ENCODE measurements around the gene FKBP1A. TPM values are rescaled to one million over a fixed set of nuclear protein-coding genes. Genes with fewer than 3 reads are reported as not detected.

Gene FKBP1A
- total RNA-seq, 1 donor from 2014 or later = 212 TPM

- H3K36me3 ChIP-seq = no peaks in the 10 kb centered on the region
- no peak for TF ChIP-seq CTCF (IDR thresholded peaks at IDR 0.05)
- TF ChIP-seq POLR2AphosphoS5 (IDR thresholded peaks at IDR 0.05; ENCODE audit: insufficient read depth in 1 of 2, low read depth in 1 of 2) = no peak
- no peak for TF ChIP-seq POLR2A (IDR thresholded peaks at IDR 0.05)
- intact Hi-C loops (cut with DNase I) = no loop called here
- H3K9me3 ChIP-seq = peaks cover 4% of the 10 kb centered on the region
- no peak overlapping the region for H3K4me3 ChIP-seq
- H3K27me3 ChIP-seq = no peaks in the 10 kb centered on the region
- no peak overlapping the region for H3K27ac ChIP-seq
- no peaks in the 10 kb centered on the region for H3K4me1 ChIP-seq
- DNase-seq (ENCODE audit: extremely low spot score in 2 of 2) = no peak
Observed at GRCh38 chr20:1418350-1418749, 25.5 kb upstream of the FKBP1A start.

- H3K4me3 ChIP-seq = no peak overlapping the region
- H3K9me3 ChIP-seq = peaks cover 4% of the 10 kb centered on the region
- H3K27me3 ChIP-seq = no peaks in the 10 kb centered on the region
- DNase-seq (ENCODE audit: extremely low spot score in 2 of 2) = no peak
- H3K4me1 ChIP-seq = no peaks in the 10 kb centered on the region
- intact Hi-C loops (cut with DNase I) = no loop called here
- H3K27ac ChIP-seq = no peak overlapping the region
- H3K36me3 ChIP-seq = no peaks in the 10 kb centered on the region
- no peak for TF ChIP-seq CTCF (IDR thresholded peaks at IDR 0.05)
- no peak for TF ChIP-seq POLR2AphosphoS5 (IDR thresholded peaks at IDR 0.05; ENCODE audit: insufficient read depth in 1 of 2, low read depth in 1 of 2)
- TF ChIP-seq POLR2A (IDR thresholded peaks at IDR 0.05) = no peak
Observed at GRCh38 chr20:1417790-1418189, 24.9 kb upstream of the FKBP1A start.

- Histone ChIP-seq H3K27ac (no peak overlapping the region), H3K9me3 (peaks cover 4% of the 10 kb centered on the region), H3K4me1 (no peaks in the 10 kb centered on the region), H3K27me3 (no peaks in the 10 kb centered on the region), H3K36me3 (no peaks in the 10 kb centered on the region), H3K4me3 (no peak overlapping the region)
- no peak for DNase-seq (ENCODE audit: extremely low spot score in 2 of 2)
- no peak for TF ChIP-seq POLR2A (IDR thresholded peaks at IDR 0.05)
- TF ChIP-seq CTCF (IDR thresholded peaks at IDR 0.05) = no peak
- no peak for TF ChIP-seq POLR2AphosphoS5 (IDR thresholded peaks at IDR 0.05; ENCODE audit: insufficient read depth in 1 of 2, low read depth in 1 of 2)
- intact Hi-C loops (cut with DNase I) = no loop called here
Observed at GRCh38 chr20:1417273-1417672, 24.4 kb upstream of the FKBP1A start.

- Histone ChIP-seq H3K27ac (no peak overlapping the region), H3K27me3 (no peaks in the 10 kb centered on the region), H3K9me3 (peaks cover 1% of the 10 kb centered on the region), H3K4me1 (no peaks in the 10 kb centered on the region), H3K4me3 (no peak overlapping the region), H3K36me3 (no peaks in the 10 kb centered on the region)
- TF ChIP-seq POLR2A (IDR thresholded peaks at IDR 0.05) (no peak), POLR2AphosphoS5 (IDR thresholded peaks at IDR 0.05; ENCODE audit: insufficient read depth in 1 of 2, low read depth in 1 of 2) (no peak), CTCF (IDR thresholded peaks at IDR 0.05) (no peak)
- intact Hi-C loops (cut with DNase I) = no loop called here
- DNase-seq (ENCODE audit: extremely low spot score in 2 of 2) = no peak
Observed at GRCh38 chr20:1415667-1416468, 23.0 kb upstream of the FKBP1A start.

- Histone ChIP-seq H3K4me1 (no peaks in the 10 kb centered on the region), H3K36me3 (no peaks in the 10 kb centered on the region), H3K27ac (no peak overlapping the region), H3K9me3 (no peaks in the 10 kb centered on the region), H3K4me3 (no peak overlapping the region), H3K27me3 (no peaks in the 10 kb centered on the region)
- DNase-seq (ENCODE audit: extremely low spot score in 2 of 2) = no peak
- intact Hi-C loops (cut with DNase I) = no loop called here
- TF ChIP-seq POLR2AphosphoS5 (IDR thresholded peaks at IDR 0.05; ENCODE audit: insufficient read depth in 1 of 2, low read depth in 1 of 2) (no peak), POLR2A (IDR thresholded peaks at IDR 0.05) (no peak), CTCF (IDR thresholded peaks at IDR 0.05) (no peak)
Observed at GRCh38 chr20:1414982-1415381, 22.1 kb upstream of the FKBP1A start.
